ENCODE data around the gene GLI2. TPM values are rescaled to one million over a fixed set of nuclear protein-coding genes. Genes with fewer than 3 reads are reported as not detected.

Gene GLI2
- polyA plus RNA-seq, 4 donors: 1.2 to 3.6 TPM; not detected in 2

DNA sequence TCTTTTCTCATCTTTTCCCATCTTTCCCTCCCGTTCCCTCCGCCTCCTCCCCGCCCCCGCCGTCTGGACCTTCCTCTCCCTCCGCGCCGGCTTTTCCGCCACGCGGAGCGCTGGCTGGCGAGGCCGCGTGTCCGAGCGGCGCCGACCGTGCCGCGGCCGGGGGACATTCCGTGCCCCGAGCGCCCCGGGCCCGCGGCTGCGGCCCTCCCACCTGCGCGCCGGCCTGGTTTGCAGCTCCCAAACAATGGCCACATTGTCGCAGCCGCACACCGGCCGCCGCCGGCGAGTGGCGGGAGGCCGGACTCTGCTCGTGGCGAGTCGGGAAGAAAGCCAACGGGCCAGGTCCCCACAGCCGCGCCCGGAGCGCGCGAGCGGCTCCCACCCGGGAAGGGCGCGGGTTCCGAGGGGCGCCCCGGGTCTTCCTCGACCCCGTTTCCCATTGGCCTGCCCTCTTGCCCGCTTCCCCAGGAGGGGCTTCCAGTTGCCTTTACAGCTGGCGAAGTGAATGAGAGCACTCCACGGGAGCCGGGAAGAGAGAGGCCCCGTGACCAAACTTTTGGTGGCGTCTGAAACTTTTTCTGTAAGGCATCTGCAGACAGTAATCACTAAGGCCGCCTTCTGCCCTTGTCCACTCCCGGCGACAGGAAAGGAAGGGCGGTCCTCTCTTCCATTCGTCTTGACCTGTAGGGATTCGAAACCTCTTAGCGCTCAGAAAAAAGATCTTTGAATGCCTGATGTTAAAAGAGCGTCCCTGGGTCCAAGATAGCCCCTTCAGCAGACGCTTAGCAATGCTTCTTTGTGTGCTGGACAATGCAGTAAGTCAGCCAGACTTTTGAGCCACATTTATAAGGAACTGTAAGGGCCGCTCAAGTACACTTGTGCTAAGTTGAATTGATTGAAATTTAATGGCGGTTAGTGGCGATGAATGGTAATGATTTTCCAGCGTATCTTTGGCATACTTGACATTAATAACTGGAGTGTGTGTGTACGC lies 6.2 kb downstream of the GLI2 start:
- DNase-seq (no peak), FAIRE-seq (no peak)
- Histone ChIP-seq H3K4me3 (ENCODE audit: low read depth in 1 of 3, low read length in 3 of 3) (no peak overlapping the region), H3K27me3 (ENCODE audit: control insufficient read depth in 3 of 3, insufficient read depth in 3 of 3, low read length in 3 of 3) (peaks cover 9 to 80% (median 23%) of the 10 kb centered on the region in 3 donors), H3K9me3 (ENCODE audit: control insufficient read depth in 2 of 2, insufficient read depth in 1 of 2, low read depth in 1 of 2, low read length in 1 of 2) (no peaks in the 10 kb centered on the region), H3K27ac (ENCODE audit: low read depth in 1 of 3, low read length in 2 of 3) (no peak overlapping the region), H3K36me3 (ENCODE audit: control insufficient read depth in 3 of 3, insufficient read depth in 2 of 3, low read depth in 1 of 3, low read length in 3 of 3) (no peaks in the 10 kb centered on the region), H3K4me1 (ENCODE audit: control insufficient read depth in 3 of 3, insufficient read depth in 2 of 3, low read depth in 1 of 3, low read length in 2 of 3) (peaks cover 0 to 19% (median 0%) of the 10 kb centered on the region in 3 donors)
- WGBS, 3 donors: 12 to 16% (median 13%) methylated on average over 68 to 81 of the region's 81 CpGs

DNA sequence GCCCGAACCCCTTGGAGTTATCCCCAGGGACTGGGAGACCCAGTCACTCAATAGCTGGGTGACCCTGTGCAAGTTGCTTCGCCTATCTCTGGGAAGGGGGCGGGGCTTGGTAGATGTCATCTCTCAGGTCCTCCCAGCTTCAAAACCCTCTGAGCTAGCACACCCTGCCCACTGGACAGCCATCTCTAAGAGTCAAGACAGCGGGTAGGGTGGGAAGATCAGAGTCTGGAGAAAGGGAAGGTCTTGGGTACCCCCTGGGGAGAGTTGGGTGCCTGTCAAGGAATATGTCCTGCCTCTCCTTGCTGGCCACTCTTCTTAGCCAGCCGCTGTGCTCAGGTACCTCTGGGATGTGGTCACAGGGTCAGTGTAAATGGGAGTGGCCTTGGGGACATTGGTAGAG lies 8.0 kb downstream of the GLI2 start:
- Histone ChIP-seq H3K9me3 (ENCODE audit: control insufficient read depth in 2 of 2, insufficient read depth in 1 of 2, low read depth in 1 of 2, low read length in 1 of 2) (no peaks in the 10 kb centered on the region), H3K4me1 (ENCODE audit: control insufficient read depth in 3 of 3, insufficient read depth in 2 of 3, low read depth in 1 of 3, low read length in 2 of 3) (peaks cover 0 to 8% (median 0%) of the 10 kb centered on the region in 3 donors), H3K36me3 (ENCODE audit: control insufficient read depth in 3 of 3, insufficient read depth in 2 of 3, low read depth in 1 of 3, low read length in 3 of 3) (no peaks in the 10 kb centered on the region), H3K27ac (ENCODE audit: low read depth in 1 of 3, low read length in 2 of 3) (no peak overlapping the region), H3K27me3 (ENCODE audit: control insufficient read depth in 3 of 3, insufficient read depth in 3 of 3, low read length in 3 of 3) (peaks cover 9 to 67% (median 21%) of the 10 kb centered on the region in 3 donors), H3K4me3 (ENCODE audit: low read depth in 1 of 3, low read length in 3 of 3) (no peak overlapping the region)
- no peak for FAIRE-seq
- DNase-seq: no peak
- WGBS, 3 donors: 88 to 91% (median 90%) methylated on average over 5 of the region's 5 CpGs

DNA sequence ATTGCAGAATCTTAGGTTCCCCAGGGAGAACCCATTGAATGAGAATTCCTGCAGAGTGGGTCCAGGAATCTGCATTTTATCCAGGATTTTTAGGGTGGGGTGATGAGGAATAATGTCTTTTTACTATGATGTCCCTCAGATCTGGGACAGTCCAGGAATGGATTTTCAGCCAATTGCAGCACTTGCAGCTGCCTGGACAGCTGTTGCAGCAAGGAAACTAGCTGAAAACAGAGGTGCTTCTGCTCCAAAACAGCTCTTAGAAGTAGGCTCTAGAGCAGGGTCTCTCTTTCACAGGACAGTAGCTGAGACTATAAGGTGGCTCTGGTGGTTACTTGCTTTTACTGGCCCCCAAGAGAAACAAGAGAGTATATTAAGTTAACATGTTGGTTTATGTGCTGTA lies 9.1 kb downstream of the GLI2 start:
- FAIRE-seq (no peak), DNase-seq (no peak)
- H3K4me1 ChIP-seq (ENCODE audit: control insufficient read depth in 3 of 3, insufficient read depth in 2 of 3, low read depth in 1 of 3, low read length in 2 of 3): no peaks in the 10 kb centered on the region
- no peak overlapping the region for H3K27ac ChIP-seq (ENCODE audit: low read depth in 1 of 3, low read length in 2 of 3)
- H3K36me3 ChIP-seq (ENCODE audit: control insufficient read depth in 3 of 3, insufficient read depth in 2 of 3, low read depth in 1 of 3, low read length in 3 of 3): no peaks in the 10 kb centered on the region
- peaks cover 9 to 56% (median 10%) of the 10 kb centered on the region in 3 donors for H3K27me3 ChIP-seq (ENCODE audit: control insufficient read depth in 3 of 3, insufficient read depth in 3 of 3, low read length in 3 of 3)
- no peak overlapping the region for H3K4me3 ChIP-seq (ENCODE audit: low read depth in 1 of 3, low read length in 3 of 3)
- H3K9me3 ChIP-seq (ENCODE audit: control insufficient read depth in 2 of 2, insufficient read depth in 1 of 2, low read depth in 1 of 2, low read length in 1 of 2): no peaks in the 10 kb centered on the region

DNA sequence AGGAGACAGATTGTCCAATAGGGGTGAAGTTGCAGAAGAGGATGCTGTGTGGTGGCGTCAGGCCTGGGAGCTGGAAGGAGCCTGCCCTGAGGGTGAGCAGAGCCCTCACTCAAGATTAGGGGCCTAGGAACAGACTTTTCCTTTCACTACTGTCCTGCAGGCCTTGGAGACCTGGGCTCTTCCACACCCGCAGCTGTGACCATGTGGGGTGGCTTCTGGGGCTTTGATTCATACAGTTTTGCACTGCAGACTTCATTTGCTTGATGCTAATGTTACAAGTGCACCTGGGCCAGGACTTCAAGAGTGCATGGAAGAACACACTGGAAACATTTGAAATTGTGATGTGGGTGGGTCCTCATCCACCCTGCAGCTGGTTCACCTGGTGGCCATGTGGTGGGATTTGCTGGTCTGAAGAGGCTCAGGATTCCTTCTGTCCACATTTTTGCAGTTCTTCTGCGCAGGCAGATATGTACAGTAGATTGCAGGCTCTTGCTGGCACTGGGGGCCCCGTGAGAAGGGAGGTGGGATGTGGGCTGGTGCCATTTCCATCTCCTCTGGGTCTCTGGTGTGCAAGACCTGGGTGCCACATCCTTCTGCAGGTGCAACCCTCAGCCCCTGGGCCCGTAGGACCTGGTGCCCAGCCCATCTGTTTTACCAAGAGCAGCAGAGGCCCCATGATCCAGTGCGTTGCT lies 9.9 kb downstream of the GLI2 start:
- H3K4me1 ChIP-seq (ENCODE audit: control insufficient read depth in 3 of 3, insufficient read depth in 2 of 3, low read depth in 1 of 3, low read length in 2 of 3): no peaks in the 10 kb centered on the region
- 73 to 92% (median 79%) methylated on average over 6 of the region's 6 CpGs for WGBS, 3 donors
- DNase-seq (no peak), FAIRE-seq (no peak)
- H3K27ac ChIP-seq (ENCODE audit: low read depth in 1 of 3, low read length in 2 of 3): no peak overlapping the region
- no peaks in the 10 kb centered on the region for H3K36me3 ChIP-seq (ENCODE audit: control insufficient read depth in 3 of 3, insufficient read depth in 2 of 3, low read depth in 1 of 3, low read length in 3 of 3)
- H3K4me3 ChIP-seq (ENCODE audit: low read depth in 1 of 3, low read length in 3 of 3): no peak overlapping the region
- H3K9me3 ChIP-seq (ENCODE audit: control insufficient read depth in 2 of 2, insufficient read depth in 1 of 2, low read depth in 1 of 2, low read length in 1 of 2): no peaks in the 10 kb centered on the region
- peaks cover 9 to 55% (median 10%) of the 10 kb centered on the region in 3 donors for H3K27me3 ChIP-seq (ENCODE audit: control insufficient read depth in 3 of 3, insufficient read depth in 3 of 3, low read length in 3 of 3)

DNA sequence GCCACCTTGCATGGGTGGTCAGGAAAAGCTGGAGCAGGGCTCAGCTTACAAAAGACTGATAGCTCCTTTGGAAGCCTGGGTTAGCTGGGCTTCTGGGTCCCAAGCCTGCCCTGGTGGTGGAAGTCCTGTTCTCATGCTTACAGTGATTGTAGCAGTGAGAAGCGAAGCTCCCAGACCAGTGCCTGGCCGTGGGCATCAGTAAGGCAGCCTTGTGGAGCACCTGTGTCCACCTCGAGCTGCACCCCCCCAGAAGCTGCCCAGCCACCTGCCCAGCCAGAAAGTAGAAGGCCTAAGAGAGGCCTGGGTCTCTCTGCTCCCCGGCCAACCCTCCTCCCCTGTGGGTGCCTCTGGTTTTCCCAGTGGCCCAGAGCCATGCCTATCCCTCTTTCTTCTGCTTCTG lies 10.5 kb downstream of the GLI2 start:
- Histone ChIP-seq H3K27me3 (ENCODE audit: control insufficient read depth in 3 of 3, insufficient read depth in 3 of 3, low read length in 3 of 3) (peaks cover 6 to 49% (median 10%) of the 10 kb centered on the region in 3 donors), H3K36me3 (ENCODE audit: control insufficient read depth in 3 of 3, insufficient read depth in 2 of 3, low read depth in 1 of 3, low read length in 3 of 3) (no peaks in the 10 kb centered on the region), H3K4me3 (ENCODE audit: low read depth in 1 of 3, low read length in 3 of 3) (no peak overlapping the region), H3K9me3 (ENCODE audit: control insufficient read depth in 2 of 2, insufficient read depth in 1 of 2, low read depth in 1 of 2, low read length in 1 of 2) (no peaks in the 10 kb centered on the region), H3K4me1 (ENCODE audit: control insufficient read depth in 3 of 3, insufficient read depth in 2 of 3, low read depth in 1 of 3, low read length in 2 of 3) (no peaks in the 10 kb centered on the region), H3K27ac (ENCODE audit: low read depth in 1 of 3, low read length in 2 of 3) (no peak overlapping the region)
- no peak for FAIRE-seq
- DNase-seq: no peak
- 56 to 76% (median 58%) methylated on average over 4 of the region's 4 CpGs for WGBS, 3 donors

DNA sequence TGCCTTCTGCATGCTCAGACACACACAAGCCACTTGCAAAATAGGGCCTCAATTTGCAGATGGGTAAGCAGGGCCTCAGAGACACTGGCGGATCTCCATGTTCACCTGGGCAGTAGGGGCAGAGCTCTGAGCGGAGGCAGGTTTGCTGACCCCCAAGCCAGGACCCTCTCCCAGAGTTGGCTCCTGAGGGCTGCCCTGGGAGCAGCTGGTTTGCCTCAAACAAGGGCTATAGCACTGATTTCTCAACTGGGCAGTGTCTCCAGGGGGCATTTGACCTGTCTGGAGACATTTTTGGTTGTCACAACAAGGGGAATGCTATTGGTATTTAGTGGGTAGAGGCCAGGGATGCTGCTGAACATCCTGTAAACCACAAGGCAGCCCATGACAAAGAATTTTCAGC lies 11.6 kb downstream of the GLI2 start:
- no peak for DNase-seq
- H3K36me3 ChIP-seq (ENCODE audit: control insufficient read depth in 3 of 3, insufficient read depth in 2 of 3, low read depth in 1 of 3, low read length in 3 of 3): no peaks in the 10 kb centered on the region
- no peak overlapping the region for H3K27ac ChIP-seq (ENCODE audit: low read depth in 1 of 3, low read length in 2 of 3)
- no peak overlapping the region for H3K4me3 ChIP-seq (ENCODE audit: low read depth in 1 of 3, low read length in 3 of 3)
- H3K9me3 ChIP-seq (ENCODE audit: control insufficient read depth in 2 of 2, insufficient read depth in 1 of 2, low read depth in 1 of 2, low read length in 1 of 2): no peaks in the 10 kb centered on the region
- FAIRE-seq: no peak
- 86 to 100% (median 97%) methylated on average over 2 of the region's 2 CpGs for WGBS, 3 donors
- no peaks in the 10 kb centered on the region for H3K4me1 ChIP-seq (ENCODE audit: control insufficient read depth in 3 of 3, insufficient read depth in 2 of 3, low read depth in 1 of 3, low read length in 2 of 3)
- peaks cover 2 to 39% (median 5%) of the 10 kb centered on the region in 3 donors for H3K27me3 ChIP-seq (ENCODE audit: control insufficient read depth in 3 of 3, insufficient read depth in 3 of 3, low read length in 3 of 3)

DNA sequence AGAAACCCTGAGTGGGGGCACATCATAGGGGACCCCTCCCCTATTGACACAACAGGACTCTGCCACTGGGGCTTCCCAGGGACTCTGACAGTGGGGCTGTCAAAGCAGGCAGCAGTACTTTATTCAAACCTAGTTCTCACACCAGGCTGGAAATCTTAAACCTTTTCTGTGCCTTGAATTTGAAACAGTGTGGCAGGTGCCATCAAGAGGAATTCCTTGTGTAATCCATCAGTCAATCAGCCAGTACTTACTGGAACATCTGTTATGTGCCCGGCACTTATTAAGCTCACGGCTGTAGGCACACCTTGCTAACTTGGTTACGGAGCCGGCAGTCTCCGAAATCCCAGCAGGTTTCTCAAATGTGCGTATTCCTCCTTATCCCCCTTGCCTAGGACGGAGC lies 12.0 kb downstream of the GLI2 start:
- Histone ChIP-seq H3K27ac (ENCODE audit: low read depth in 1 of 3, low read length in 2 of 3) (no peak overlapping the region), H3K36me3 (ENCODE audit: control insufficient read depth in 3 of 3, insufficient read depth in 2 of 3, low read depth in 1 of 3, low read length in 3 of 3) (no peaks in the 10 kb centered on the region), H3K9me3 (ENCODE audit: control insufficient read depth in 2 of 2, insufficient read depth in 1 of 2, low read depth in 1 of 2, low read length in 1 of 2) (no peaks in the 10 kb centered on the region), H3K4me3 (ENCODE audit: low read depth in 1 of 3, low read length in 3 of 3) (no peak overlapping the region), H3K27me3 (ENCODE audit: control insufficient read depth in 3 of 3, insufficient read depth in 3 of 3, low read length in 3 of 3) (peaks cover 2 to 36% (median 4%) of the 10 kb centered on the region in 3 donors), H3K4me1 (ENCODE audit: control insufficient read depth in 3 of 3, insufficient read depth in 2 of 3, low read depth in 1 of 3, low read length in 2 of 3) (no peaks in the 10 kb centered on the region)
- FAIRE-seq (no peak), DNase-seq (no peak)
- 92 to 95% (median 94%) methylated on average over 7 of the region's 7 CpGs for WGBS, 3 donors

DNA sequence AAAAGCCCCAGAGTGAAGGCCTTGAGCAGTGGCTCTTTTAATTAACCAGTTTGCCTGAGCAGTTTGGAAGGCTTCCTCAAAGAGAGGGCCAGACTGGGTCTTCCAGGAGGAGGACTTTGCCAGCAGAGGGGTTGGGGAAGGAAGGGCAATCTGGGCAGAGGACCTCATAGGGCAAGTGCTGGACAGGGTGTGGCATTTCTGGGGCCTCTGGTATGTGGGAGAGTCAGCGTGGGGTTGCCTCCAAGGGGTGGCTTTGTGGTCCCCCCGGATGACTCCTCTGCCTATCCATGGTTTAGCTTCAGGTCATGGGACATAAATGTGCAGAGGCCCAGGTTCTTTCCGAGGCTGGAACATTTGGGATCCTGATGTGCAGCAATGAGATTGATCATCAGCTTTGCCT lies 12.6 kb downstream of the GLI2 start:
- FAIRE-seq (no peak), DNase-seq (no peak)
- WGBS, 3 donors: 55 to 87% (median 68%) methylated on average over 2 to 3 of the region's 3 CpGs
- H3K27me3 ChIP-seq (ENCODE audit: control insufficient read depth in 3 of 3, insufficient read depth in 3 of 3, low read length in 3 of 3): peaks cover 2 to 30% (median 4%) of the 10 kb centered on the region in 3 donors
- H3K9me3 ChIP-seq (ENCODE audit: control insufficient read depth in 2 of 2, insufficient read depth in 1 of 2, low read depth in 1 of 2, low read length in 1 of 2): no peaks in the 10 kb centered on the region
- H3K27ac ChIP-seq (ENCODE audit: low read depth in 1 of 3, low read length in 2 of 3): no peak overlapping the region
- H3K4me1 ChIP-seq (ENCODE audit: control insufficient read depth in 3 of 3, insufficient read depth in 2 of 3, low read depth in 1 of 3, low read length in 2 of 3): no peaks in the 10 kb centered on the region
- H3K36me3 ChIP-seq (ENCODE audit: control insufficient read depth in 3 of 3, insufficient read depth in 2 of 3, low read depth in 1 of 3, low read length in 3 of 3): no peaks in the 10 kb centered on the region
- H3K4me3 ChIP-seq (ENCODE audit: low read depth in 1 of 3, low read length in 3 of 3): no peak overlapping the region
